D721Med (cell line): Measurements from ENCODE around the gene PDZD4.

ENCODE experiments used
- DNase-seq: peaks from one replicate; pipeline ENCODE4 v3.0.0; 2011; ENCODE audit warnings: low spot score; ENCODE audit not compliant: insufficient read length
- FAIRE-seq: peaks from 2 replicates; lab custom pipeline; 2011; peaks lifted over from hg19 to GRCh38; lab: Jason Lieb, UNC
- CTCF ChIP-seq: IDR thresholded peaks from 2 replicates; pipeline ENCODE4 v1.5.1; 2012; ENCODE audit warnings: mild to moderate bottlenecking, control low read depth; ENCODE audit not compliant: insufficient read depth; ENCODE audit errors: missing control alignments

Gene PDZD4

GRCh38 chrX:153853180-153853901, 23.0 kb upstream of the PDZD4 start:
- DNase-seq (no peak), FAIRE-seq (peak; percentile 66)
- TF ChIP-seq CTCF, result no peak

GRCh38 chrX:153851981-153852380, 21.6 kb upstream of the PDZD4 start:
- DNase-seq (no peak), FAIRE-seq (no peak)
- no peak for TF ChIP-seq CTCF

GRCh38 chrX:153848325-153848724, 18.0 kb upstream of the PDZD4 start:
- no peak for DNase-seq
- FAIRE-seq, result no peak
- no peak for TF ChIP-seq CTCF

GRCh38 chrX:153845842-153846241, 15.5 kb upstream of the PDZD4 start:
- FAIRE-seq (no peak), DNase-seq (no peak)
- no peak for TF ChIP-seq CTCF

GRCh38 chrX:153845195-153845594, 14.9 kb upstream of the PDZD4 start:
- TF ChIP-seq CTCF, result no peak
- FAIRE-seq, result no peak
- no peak for DNase-seq

- no peak for FAIRE-seq
- no peak for TF ChIP-seq CTCF
- DNase-seq, result no peak
Observed at GRCh38 chrX:153844509-153845082, 14.3 kb upstream of the PDZD4 start.

GRCh38 chrX:153836921-153837320, 6.6 kb upstream of the PDZD4 start:
- TF ChIP-seq CTCF, result no peak
- DNase-seq, result no peak

More at GRCh38 chrX:153836921-153837320, 6.6 kb upstream of the PDZD4 start:
- FAIRE-seq, result no peak
